ENCODE data around the gene NMRAL1. TPM values are rescaled to one million over a fixed set of nuclear protein-coding genes. Genes with fewer than 3 reads are reported as not detected.
A peak's percentile ranks its signal among the peaks of the same experiment; 100 is the strongest.

NMRAL1 gene
- total RNA-seq, 1 donor from 2014 or later, result 35.3 TPM

GRCh38 chr16:4513881-4514280 is 39.5 kb upstream of the NMRAL1 start:
- no peaks in the 10 kb centered on the region for H3K9me3 Mint-ChIP-seq (ENCODE audit: unreplicated experiment)
- peaks cover 21% of the 10 kb centered on the region for H3K4me1 Mint-ChIP-seq (ENCODE audit: unreplicated experiment)
- TF ChIP-seq CTCF (IDR thresholded peaks at IDR 0.05; ENCODE audit: unreplicated experiment), result no peak
- peaks cover 28% of the 10 kb centered on the region for H3K36me3 Mint-ChIP-seq (ENCODE audit: low read depth, unreplicated experiment)
- DNase-seq (ENCODE audit: low spot score), result no peak
- peaks cover 15% of the 10 kb centered on the region for H3K27me3 Mint-ChIP-seq (ENCODE audit: unreplicated experiment)
- peak overlapping the region; percentile 52 for H3K27ac Mint-ChIP-seq (ENCODE audit: unreplicated experiment)
- no peak overlapping the region for H3K4me3 Mint-ChIP-seq (ENCODE audit: unreplicated experiment)

GRCh38 chr16:4513086-4513860 is 38.8 kb upstream of the NMRAL1 start:
- Mint-ChIP-seq H3K4me1 (ENCODE audit: unreplicated experiment) (peaks cover 21% of the 10 kb centered on the region), H3K4me3 (ENCODE audit: unreplicated experiment) (peak overlapping the region; percentile 39), H3K9me3 (ENCODE audit: unreplicated experiment) (no peaks in the 10 kb centered on the region), H3K27me3 (ENCODE audit: unreplicated experiment) (peaks cover 12% of the 10 kb centered on the region), H3K36me3 (ENCODE audit: low read depth, unreplicated experiment) (peaks cover 29% of the 10 kb centered on the region), H3K27ac (ENCODE audit: unreplicated experiment) (peak overlapping the region; percentile 52)
- no peak for DNase-seq (ENCODE audit: low spot score)
- no peak for TF ChIP-seq CTCF (IDR thresholded peaks at IDR 0.05; ENCODE audit: unreplicated experiment)

- H3K36me3 Mint-ChIP-seq (ENCODE audit: low read depth, unreplicated experiment), result peaks cover 37% of the 10 kb centered on the region
- peak overlapping the region; percentile 82 for H3K27ac Mint-ChIP-seq (ENCODE audit: unreplicated experiment)
- H3K9me3 Mint-ChIP-seq (ENCODE audit: unreplicated experiment), result no peaks in the 10 kb centered on the region
- DNase-seq (ENCODE audit: low spot score), result no peak
- TF ChIP-seq CTCF (IDR thresholded peaks at IDR 0.05; ENCODE audit: unreplicated experiment), result no peak
- H3K4me3 Mint-ChIP-seq (ENCODE audit: unreplicated experiment), result peak overlapping the region; percentile 79
- peaks cover 11% of the 10 kb centered on the region for H3K27me3 Mint-ChIP-seq (ENCODE audit: unreplicated experiment)
- H3K4me1 Mint-ChIP-seq (ENCODE audit: unreplicated experiment), result peaks cover 21% of the 10 kb centered on the region
Measured at GRCh38 chr16:4512473-4512872, 38.0 kb upstream of the NMRAL1 start.

- Mint-ChIP-seq H3K27ac (ENCODE audit: unreplicated experiment) (peak overlapping the region; percentile 52), H3K9me3 (ENCODE audit: unreplicated experiment) (no peaks in the 10 kb centered on the region), H3K4me3 (ENCODE audit: unreplicated experiment) (peak overlapping the region; percentile 79), H3K27me3 (ENCODE audit: unreplicated experiment) (peaks cover 11% of the 10 kb centered on the region), H3K36me3 (ENCODE audit: low read depth, unreplicated experiment) (peaks cover 39% of the 10 kb centered on the region), H3K4me1 (ENCODE audit: unreplicated experiment) (peaks cover 21% of the 10 kb centered on the region)
- TF ChIP-seq CTCF (IDR thresholded peaks at IDR 0.05; ENCODE audit: unreplicated experiment), result peak; percentile 64
- peak; percentile 67 for DNase-seq (ENCODE audit: low spot score)
Measured at GRCh38 chr16:4511441-4512082, 37.1 kb upstream of the NMRAL1 start.

All from endothelial cell (in vitro differentiated cells).